ENCODE data around the gene ZSWIM6.
A peak's percentile ranks its signal among the peaks of the same experiment; 100 is the strongest.

Gene ZSWIM6

GRCh38 chr5:61307611-61308010 is 24.4 kb upstream of the ZSWIM6 start:
- DNase-seq, result no peak

- DNase-seq, result no peak
Measured at GRCh38 chr5:61308712-61309111, 23.3 kb upstream of the ZSWIM6 start.

GRCh38 chr5:61309115-61309514 is 22.9 kb upstream of the ZSWIM6 start:
- no peak for DNase-seq

GRCh38 chr5:61311056-61311610 is 20.9 kb upstream of the ZSWIM6 start:
- DNase-seq, result no peak

GRCh38 chr5:61311836-61312808 is 19.9 kb upstream of the ZSWIM6 start:
- no peak for DNase-seq

GRCh38 chr5:61313960-61314681 is 17.9 kb upstream of the ZSWIM6 start:
- no peak for DNase-seq

GRCh38 chr5:61318376-61318775 is 13.7 kb upstream of the ZSWIM6 start:
- DNase-seq, result no peak

GRCh38 chr5:61319388-61320146 is 12.5 kb upstream of the ZSWIM6 start:
- no peak for DNase-seq

GRCh38 chr5:61320860-61321259 is 11.2 kb upstream of the ZSWIM6 start:
- DNase-seq, result no peak

GRCh38 chr5:61321669-61322068 is 10.4 kb upstream of the ZSWIM6 start:
- DNase-seq, result no peak

- no peak for DNase-seq
Measured at GRCh38 chr5:61322738-61323725, 9.0 kb upstream of the ZSWIM6 start.

GRCh38 chr5:61327760-61328753 is 4.0 kb upstream of the ZSWIM6 start:
- DNase-seq, result no peak

GRCh38 chr5:61328791-61329549 is 3.1 kb upstream of the ZSWIM6 start:
- DNase-seq, result no peak

- no peak for DNase-seq
Measured at GRCh38 chr5:61329550-61330128, 2.4 kb upstream of the ZSWIM6 start.

- DNase-seq, result peak; percentile 72
Measured at GRCh38 chr5:61330341-61330844, 1.7 kb upstream of the ZSWIM6 start.

- peak; percentile 83 for DNase-seq
Measured at GRCh38 chr5:61330845-61331406, 1.1 kb upstream of the ZSWIM6 start.

- DNase-seq, result no peak
Measured at GRCh38 chr5:61332358-61332749, 296 bp downstream of the ZSWIM6 start.

- no peak for DNase-seq
Measured at GRCh38 chr5:61332851-61333320, 828 bp downstream of the ZSWIM6 start.

Data from left hindlimb (tissue), 1 donor.